ENCODE measurements around the gene RIMS3. TPM values are rescaled to one million over a fixed set of nuclear protein-coding genes. Genes with fewer than 3 reads are reported as not detected.

RIMS3 gene
- total RNA-seq, 4 donors from 2014 or later = 2.5 to 6.6 (median 5.4) TPM

GRCh38 chr1:40696294-40696693 is 30.8 kb upstream of the RIMS3 start:
- no peaks in the 10 kb centered on the region for H3K9me3 ChIP-seq
- H3K27ac ChIP-seq = no peak overlapping the region
- no peak for DNase-seq
- H3K4me1 ChIP-seq = peaks cover 0 to 29% (median 10%) of the 10 kb centered on the region in 4 donors
- no peak overlapping the region for H3K4me3 ChIP-seq
- TF ChIP-seq POLR2A (IDR thresholded peaks at IDR 0.05) (no peak), CTCF (IDR thresholded peaks at IDR 0.05) (no peak)
- H3K27me3 ChIP-seq = no peaks in the 10 kb centered on the region
- no peaks in the 10 kb centered on the region for H3K36me3 ChIP-seq

DNA sequence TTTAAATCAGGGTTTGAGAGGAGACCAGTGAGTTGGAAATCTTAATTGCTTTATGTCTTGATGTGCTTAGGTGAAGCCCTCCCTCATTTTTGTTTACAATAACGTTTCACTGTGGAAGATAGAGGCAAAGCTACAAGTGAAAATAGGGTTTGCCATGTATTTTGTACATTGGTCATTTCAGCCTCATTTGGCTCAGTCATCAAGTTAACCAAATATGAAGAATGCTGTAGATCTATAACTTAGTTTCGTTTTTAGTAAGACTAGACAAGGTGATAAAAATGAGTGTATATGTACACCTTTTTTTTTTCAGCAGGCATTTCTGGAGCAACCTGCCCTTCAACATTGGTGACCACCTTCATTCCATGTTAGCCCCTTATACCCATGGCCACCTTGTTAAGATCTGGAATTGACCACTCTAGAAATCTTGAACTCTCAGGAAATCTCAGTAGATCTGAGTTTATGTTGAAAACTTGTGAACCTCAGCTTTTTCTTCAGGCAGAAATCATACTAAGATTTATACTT is 28.9 kb upstream of the RIMS3 start:
- Histone ChIP-seq H3K36me3 (no peaks in the 10 kb centered on the region), H3K27ac (no peak overlapping the region), H3K4me1 (peaks cover 0 to 29% (median 10%) of the 10 kb centered on the region in 4 donors)

DNA sequence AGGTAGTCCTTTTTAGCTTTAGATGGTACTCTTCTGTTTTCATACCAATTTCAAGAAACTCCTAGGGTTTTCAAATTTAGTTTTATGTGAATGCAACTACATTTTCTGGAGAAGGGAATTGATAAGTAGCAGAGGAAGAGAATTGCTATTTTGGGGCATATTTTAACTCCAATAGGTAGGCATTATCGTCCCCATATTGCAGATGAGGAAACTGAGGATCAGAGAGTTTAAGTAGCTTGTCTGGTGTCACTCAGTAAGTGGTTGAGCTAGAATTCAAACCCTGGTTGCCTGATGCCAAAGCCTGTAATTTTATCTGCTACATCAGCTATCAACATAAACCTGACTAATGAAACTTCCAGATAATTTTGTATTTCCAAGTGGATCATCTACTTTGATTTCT is 27.9 kb upstream of the RIMS3 start:
- Histone ChIP-seq H3K9me3 (no peaks in the 10 kb centered on the region), H3K27me3 (no peaks in the 10 kb centered on the region), H3K36me3 (no peaks in the 10 kb centered on the region), H3K27ac (no peak overlapping the region), H3K4me3 (no peak overlapping the region), H3K4me1 (peaks cover 0 to 29% (median 10%) of the 10 kb centered on the region in 4 donors)
- TF ChIP-seq CTCF (IDR thresholded peaks at IDR 0.05) = no peak
- no peak for TF ChIP-seq POLR2A (IDR thresholded peaks at IDR 0.05)
- DNase-seq = no peak

More for the DNA sequence above, 28.9 kb upstream of the RIMS3 start:
- Histone ChIP-seq H3K9me3 (no peaks in the 10 kb centered on the region), H3K27me3 (no peaks in the 10 kb centered on the region), H3K4me3 (no peak overlapping the region)
- DNase-seq = no peak
- TF ChIP-seq CTCF (IDR thresholded peaks at IDR 0.05) (no peak), POLR2A (IDR thresholded peaks at IDR 0.05) (no peak)

DNA sequence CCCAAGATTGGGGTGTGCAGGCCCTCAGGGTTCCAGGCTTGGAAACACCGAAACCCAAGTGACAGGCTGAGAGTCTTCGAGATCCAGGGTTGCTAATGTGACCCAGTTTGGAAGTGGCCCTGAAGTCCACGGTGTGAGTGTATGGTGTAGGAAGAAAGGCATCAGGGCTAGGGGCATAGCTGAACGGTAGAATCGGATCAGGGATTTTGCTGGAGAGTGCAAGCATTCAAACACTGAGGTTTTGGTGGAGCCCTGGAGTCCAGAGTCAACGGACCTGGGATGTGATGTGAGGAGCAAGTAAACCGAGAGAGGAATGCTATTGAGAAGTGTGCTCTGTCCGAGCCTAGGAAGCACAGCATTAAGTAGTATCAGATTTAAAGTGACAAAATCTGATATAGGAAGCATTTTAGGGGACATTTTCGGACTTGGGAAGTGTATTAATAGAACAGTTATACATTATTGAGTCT is 27.0 kb upstream of the RIMS3 start:
- TF ChIP-seq CTCF (IDR thresholded peaks at IDR 0.05) = no peak
- no peak for TF ChIP-seq POLR2A (IDR thresholded peaks at IDR 0.05)
- H3K27ac ChIP-seq = peak overlapping the region; percentile 97 to 100 (median 99)
- H3K4me3 ChIP-seq = peak overlapping the region; percentile 73 to 100 (median 86)
- peaks cover 0 to 29% (median 10%) of the 10 kb centered on the region in 4 donors for H3K4me1 ChIP-seq
- H3K27me3 ChIP-seq = no peaks in the 10 kb centered on the region
- no peak for DNase-seq
- H3K36me3 ChIP-seq = no peaks in the 10 kb centered on the region
- H3K9me3 ChIP-seq = no peaks in the 10 kb centered on the region

GRCh38 chr1:40691538-40692428 is 26.3 kb upstream of the RIMS3 start, which contains the start of gene NFYC:
Gene NFYC (plus strand): TSS chr1:40691704. CDS start chr1:40738844, 47,140 bp downstream.
- Histone ChIP-seq H3K9me3 (no peaks in the 10 kb centered on the region), H3K4me1 (peaks cover 0 to 29% (median 10%) of the 10 kb centered on the region in 4 donors), H3K27me3 (no peaks in the 10 kb centered on the region), H3K4me3 (peak within 1 kb of the TSS; percentile 73 to 100 (median 86)), H3K36me3 (peaks cover 0 to 3% (median 0%) of the 10 kb centered on the region in 3 donors), H3K27ac (peak within 1 kb of the TSS; percentile 97 to 100 (median 99))
- peak; percentile 93 to 99 (median 98) for DNase-seq
- peak; percentile 75 to 84 for TF ChIP-seq POLR2A (IDR thresholded peaks at IDR 0.05)
- TF ChIP-seq CTCF (IDR thresholded peaks at IDR 0.05) = no peak

Measured in Peyer's patch (tissue), 4 donors.